Kidney capillary endothelial cell (primary cell): ENCODE measurements around the gene PTGES.
"Not testable (repeated sequence)": the region's sequence is repeated elsewhere in the genome, so short reads cannot be mapped to it uniquely, and the experiment has no call there.

ENCODE experiments used
- DNase-seq: peaks from one replicate; pipeline ENCODE4 v3.0.0-alpha.2; 2018; ENCODE audit warnings: low spot score

The PTGES gene

GRCh38 chr9:129769669-129770068, 16.8 kb upstream of the PTGES start:
- DNase-seq, result no peak

- no peak for DNase-seq
These were observed 15.6 kb upstream of the PTGES start for GRCh38 chr9:129768486-129768885.

- no peak for DNase-seq
These were observed 13.0 kb upstream of the PTGES start for GRCh38 chr9:129765764-129766317.

GRCh38 chr9:129762985-129763926, 10.4 kb upstream of the PTGES start:
- DNase-seq, result no peak

DNA sequence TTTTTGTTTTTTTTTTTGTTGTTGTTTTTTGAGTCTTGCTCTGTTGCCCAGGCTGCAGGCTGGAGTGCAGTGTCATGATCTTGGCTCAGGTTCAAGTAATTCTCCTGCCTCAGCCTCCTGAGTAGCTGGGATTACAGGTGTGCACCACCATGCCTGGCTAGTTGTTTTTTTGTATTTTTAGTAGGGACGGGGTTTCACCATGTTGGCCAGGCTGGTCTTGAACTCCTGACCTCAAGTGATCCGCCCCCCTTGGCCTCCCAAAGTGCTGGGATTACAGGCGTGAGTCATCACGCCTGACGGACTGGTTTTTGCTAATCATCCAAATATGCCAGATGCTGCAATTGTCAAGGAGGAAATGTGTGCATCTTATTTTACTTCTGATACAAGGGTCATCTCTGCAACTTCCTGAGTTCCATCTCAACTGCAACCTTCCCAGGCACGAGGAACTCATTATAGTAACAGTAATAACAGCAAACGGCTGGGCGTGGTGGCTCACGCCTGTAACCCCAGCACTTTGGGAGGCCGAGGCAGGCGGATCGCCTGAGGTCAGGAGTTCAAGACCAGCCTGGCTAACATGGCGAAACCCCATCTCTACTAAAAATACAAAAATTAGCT, 9.6 kb upstream of the PTGES start:
- DNase-seq, result peak; percentile 72

DNA sequence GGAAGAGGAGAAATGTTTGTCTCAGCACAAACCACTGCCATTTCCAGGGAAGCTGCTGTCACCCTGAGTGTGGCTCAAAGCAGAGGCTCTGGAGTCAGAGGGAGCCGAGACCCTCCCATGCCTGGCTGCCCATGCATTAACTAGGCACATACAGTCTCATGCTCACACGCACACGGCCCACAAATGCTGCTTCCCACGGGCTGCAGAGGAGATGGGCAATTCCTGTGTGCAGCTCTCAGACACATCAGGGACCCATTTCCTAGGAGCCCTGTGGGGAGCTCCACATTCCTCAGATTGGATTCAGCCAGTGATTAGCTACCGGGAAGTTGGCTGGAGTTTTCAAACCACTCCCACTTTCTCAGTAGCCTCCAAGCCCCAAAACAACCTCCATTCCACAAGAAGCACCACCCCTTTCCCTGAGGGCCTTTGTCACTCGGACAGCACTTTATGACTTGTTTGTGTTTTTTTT, 9.1 kb upstream of the PTGES start:
- DNase-seq, result no peak

DNA sequence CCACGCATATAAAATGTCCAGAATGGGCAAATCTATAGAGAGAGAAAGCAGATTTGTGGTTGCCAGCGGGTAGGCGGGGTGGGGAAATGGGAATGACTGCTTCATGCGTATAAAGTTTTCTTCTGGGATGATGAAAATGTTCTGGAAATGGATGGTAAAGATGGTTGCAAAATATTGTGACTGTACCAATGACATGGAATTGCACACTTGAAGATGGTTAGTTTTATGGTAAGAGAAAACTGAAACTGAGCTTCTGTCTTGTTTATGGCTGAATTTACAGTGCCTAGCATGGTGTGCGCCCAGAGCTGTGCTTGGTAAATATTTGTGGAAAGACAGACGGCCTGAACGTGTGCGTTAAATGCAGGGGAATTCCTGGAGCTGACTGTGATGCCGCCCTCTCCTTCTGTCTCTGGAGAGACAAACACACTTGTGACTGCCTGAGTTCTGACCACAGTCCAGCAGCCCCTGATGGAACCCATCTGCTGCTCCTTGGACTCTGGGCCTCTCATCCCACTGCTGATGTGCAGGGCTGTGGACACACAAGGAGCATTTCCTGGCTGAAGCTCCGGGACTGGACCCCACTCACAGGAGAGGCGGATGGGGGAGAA, 8.6 kb upstream of the PTGES start:
- no peak for DNase-seq

GRCh38 chr9:129760784-129761183, 7.9 kb upstream of the PTGES start:
- not testable (repeated sequence) for DNase-seq

DNA sequence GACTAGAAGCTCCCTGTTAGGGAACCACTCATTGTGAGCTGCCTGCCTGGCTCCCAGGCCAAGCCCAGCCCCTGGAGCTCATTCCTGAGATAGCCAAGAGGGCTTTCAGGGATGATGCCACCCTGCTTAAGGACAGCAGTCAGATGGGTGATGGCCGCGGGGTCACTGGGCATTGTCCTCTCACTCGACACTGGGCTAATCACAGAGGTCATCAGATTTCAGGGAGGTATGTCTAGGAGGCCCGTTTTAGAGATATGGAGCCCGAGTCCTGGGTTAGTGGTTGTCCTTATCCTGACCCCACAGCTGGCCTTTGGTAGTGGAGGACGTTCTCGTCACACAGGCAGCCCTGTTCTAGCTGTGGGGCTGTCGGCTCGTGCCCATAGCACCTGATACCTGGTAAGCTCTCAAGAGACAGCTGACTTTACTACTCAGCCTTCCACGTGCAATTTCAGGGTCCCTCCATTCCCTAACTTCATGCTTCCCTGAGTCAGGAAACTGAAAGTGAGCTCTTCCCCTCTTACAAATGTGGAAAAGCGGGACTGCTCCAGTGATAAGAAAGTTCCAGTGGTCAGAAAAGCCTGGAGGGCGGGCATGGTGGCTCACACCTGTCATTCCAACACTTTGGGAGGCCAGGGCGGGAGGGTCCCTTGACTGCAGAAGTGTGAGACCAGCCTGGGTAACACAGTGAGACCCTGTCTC, 7.1 kb upstream of the PTGES start:
- DNase-seq, result no peak

DNA sequence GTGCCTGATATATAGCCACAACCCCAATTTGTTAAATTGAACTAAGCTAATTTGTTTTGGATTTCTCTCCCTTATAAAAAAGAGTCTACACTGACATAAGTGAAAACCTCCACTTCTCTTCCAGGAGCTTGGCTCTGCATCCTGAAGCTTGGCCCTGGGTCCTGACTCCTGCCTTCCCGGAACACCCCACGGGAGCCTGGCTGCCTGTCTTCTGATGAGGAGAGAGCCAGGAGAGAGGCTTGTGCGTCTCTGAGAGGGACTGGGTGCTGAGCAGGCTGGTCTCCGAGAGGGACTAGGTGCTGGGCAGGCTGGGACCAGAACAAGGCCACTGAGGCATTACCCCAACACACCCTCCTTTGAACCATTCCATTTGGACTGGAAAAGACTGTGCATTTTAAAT, 6.5 kb upstream of the PTGES start:
- DNase-seq, result no peak

GRCh38 chr9:129757045-129757444, 4.2 kb upstream of the PTGES start:
- no peak for DNase-seq

DNA sequence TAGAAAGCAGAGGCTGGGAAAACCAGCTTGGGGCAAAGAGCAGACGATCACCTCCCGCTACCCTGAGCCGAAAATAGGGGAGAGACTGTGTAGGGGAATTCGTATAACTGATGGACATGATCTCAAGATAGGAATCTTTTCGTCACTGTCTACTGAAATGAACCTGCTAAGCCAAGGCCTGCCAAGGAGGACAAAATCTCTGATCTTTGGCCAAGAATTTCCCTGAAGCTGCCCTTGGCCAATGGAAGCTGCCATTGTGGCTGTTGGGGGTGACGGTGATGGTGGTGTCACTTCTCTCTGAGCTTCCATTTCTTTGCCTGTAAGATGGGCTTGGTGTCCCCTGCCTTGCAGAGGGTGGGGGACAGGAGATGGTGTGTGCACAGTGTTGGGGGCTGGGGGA, 3.3 kb upstream of the PTGES start:
- DNase-seq, result no peak

- no peak for DNase-seq
These were observed 2.3 kb upstream of the PTGES start for GRCh38 chr9:129755151-129755550.

GRCh38 chr9:129751841-129752801, 721 bp downstream of the PTGES start:
- DNase-seq, result no peak

- DNase-seq, result no peak
These were observed 2.7 kb downstream of the PTGES start for GRCh38 chr9:129750013-129750638.

DNA sequence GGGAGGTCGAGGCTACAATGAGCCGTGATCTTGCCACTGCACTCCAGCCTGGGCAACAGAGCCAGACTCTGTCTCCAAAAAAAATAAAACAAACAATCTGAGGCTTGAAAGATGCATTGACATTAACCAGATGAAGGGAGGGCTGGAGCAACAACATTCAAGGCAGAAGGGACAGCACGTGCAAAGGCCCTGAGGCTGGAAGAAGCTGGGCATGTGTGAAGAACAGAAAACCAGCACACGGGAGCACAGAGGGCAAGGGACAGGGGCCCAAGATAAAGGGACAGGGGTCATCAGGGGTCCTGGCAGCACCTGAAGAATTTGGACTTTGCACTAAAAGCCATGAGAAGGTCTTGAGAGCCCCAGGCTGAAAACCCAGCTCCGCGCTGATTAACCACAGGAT, 3.3 kb downstream of the PTGES start:
- no peak for DNase-seq

DNA sequence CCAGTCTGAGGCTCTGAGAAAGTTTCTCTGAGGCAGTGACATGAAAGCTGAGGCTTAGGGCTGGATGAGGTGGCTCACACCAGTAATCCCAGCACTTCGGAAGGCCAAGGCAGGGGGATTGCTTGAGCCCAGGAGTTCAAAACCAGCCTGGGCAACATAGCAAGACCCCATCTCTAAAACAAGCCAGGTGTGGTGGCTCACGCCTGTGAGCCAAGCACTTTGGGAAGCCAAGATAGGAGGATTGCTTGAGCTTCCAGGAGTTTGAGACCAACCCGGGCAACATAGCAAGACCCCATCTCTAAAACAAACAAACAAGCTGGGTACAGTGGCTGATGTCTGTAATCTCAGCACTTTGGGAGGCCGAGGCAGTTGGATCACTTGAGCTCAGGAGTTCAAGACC, 3.8 kb downstream of the PTGES start:
- not testable (repeated sequence) for DNase-seq

GRCh38 chr9:129748249-129748648, 4.6 kb downstream of the PTGES start:
- no peak for DNase-seq

GRCh38 chr9:129746092-129746777, 6.6 kb downstream of the PTGES start:
- no peak for DNase-seq

- DNase-seq, result no peak
These were observed 7.6 kb downstream of the PTGES start for GRCh38 chr9:129745200-129745599.
